Cardiac muscle cell (in vitro differentiated cells and primary cell): ENCODE data around the gene RPL19. TPM values are rescaled to one million over a fixed set of nuclear protein-coding genes. Genes with fewer than 3 reads are reported as not detected.

Experiments used
- DNase-seq, 2 donors: peaks; one replicate each; pipeline versions ENCODE4 v3.0.0 to v3.0.0-alpha.2; 2010 to 2017; ENCODE audit warnings: low read depth in 1 of 2, low spot score in 1 of 2
- H3K27ac ChIP-seq: fragments of 200-600 bp; sonication (generic); 2 replicates; pipeline ENCODE4 v1.5.1; 2016
- H3K27me3 ChIP-seq: fragments of 200-600 bp; sonication (generic); 2 replicates; pipeline ENCODE4 v1.6.0; 2016; ENCODE audit warnings: control low read depth
- H3K36me3 ChIP-seq: fragments of 200-600 bp; sonication (generic); 2 replicates; pipeline ENCODE4 v1.5.1; 2016; ENCODE audit warnings: control low read depth
- H3K4me1 ChIP-seq: fragments of 200-600 bp; sonication (generic); 2 replicates; pipeline ENCODE4 v1.8.1; 2017; ENCODE audit warnings: low read depth, mild to moderate bottlenecking, mixed run types
- H3K4me3 ChIP-seq: fragments of 200-600 bp; sonication (generic); 2 replicates; pipeline ENCODE4 v1.5.1; 2016; ENCODE audit warnings: mild to moderate bottlenecking
- H3K9me3 ChIP-seq: fragments of 200-600 bp; sonication (generic); 2 replicates; pipeline ENCODE4 v1.5.1; 2017; ENCODE audit warnings: low read depth, mild to moderate bottlenecking, control low read depth
- polyA plus RNA-seq: library from polyadenylated mRNA; unstranded; fragments of >200 nt; fragmentation: Nextera tagmentation; extraction: Ambion mirVana; gene quantifications from 2 replicates; pipeline ENCODE4 v1.2.1, GENCODE V29; 2016
- total RNA-seq: library from RNA; depleted of rRNA; stranded (reverse); fragments of >200 nt; gene quantifications from 2 replicates; pipeline ENCODE4 v1.2.3, GENCODE V29; 2016
- TF ChIP-seq, protein P1 (sequence below): IDR thresholded peaks from 2 replicates; pipeline ENCODE4 v1.5.1; 2012; ENCODE audit warnings: low read depth, mild to moderate bottlenecking, low read length

RPL19 gene
- total and polyA plus RNA-seq, 2 experiments from 2014 or later = 761 to 3,028 TPM

DNA sequence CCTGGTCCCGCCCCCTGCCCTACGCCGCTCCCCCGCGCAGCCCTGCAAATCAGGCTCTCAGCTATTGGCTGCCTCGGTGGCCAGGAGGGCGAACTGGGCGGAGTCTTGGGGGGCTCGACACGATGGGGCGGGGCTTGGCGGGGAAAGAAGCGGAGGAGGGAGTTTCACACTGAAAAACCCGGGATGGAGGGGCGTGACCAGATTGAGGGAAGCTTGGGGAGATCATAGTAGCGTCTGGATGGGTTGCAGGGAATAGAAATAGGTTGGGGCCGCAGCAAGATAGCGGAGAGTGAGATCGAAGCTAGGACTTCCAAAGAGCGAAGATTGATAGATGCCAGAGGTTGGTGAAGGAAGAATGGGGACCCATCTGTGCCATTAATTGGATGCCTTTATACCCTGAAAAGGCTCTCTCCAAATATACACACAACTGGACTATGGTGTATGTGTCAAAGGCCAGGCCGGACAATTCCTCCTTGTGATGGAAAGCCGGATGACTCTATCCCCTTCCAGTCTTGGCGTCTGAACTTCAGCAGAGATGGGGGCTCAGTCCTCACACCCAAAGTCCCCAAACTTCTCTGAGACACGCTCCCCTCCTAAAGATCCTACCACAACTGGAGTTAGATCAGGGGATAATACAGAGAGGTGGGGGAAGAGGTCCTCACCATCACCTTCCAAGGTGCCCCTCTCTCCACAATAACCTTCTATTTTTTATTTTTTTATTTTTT lies 26.0 kb downstream of the RPL19 start:
- TF ChIP-seq, protein P1, sequence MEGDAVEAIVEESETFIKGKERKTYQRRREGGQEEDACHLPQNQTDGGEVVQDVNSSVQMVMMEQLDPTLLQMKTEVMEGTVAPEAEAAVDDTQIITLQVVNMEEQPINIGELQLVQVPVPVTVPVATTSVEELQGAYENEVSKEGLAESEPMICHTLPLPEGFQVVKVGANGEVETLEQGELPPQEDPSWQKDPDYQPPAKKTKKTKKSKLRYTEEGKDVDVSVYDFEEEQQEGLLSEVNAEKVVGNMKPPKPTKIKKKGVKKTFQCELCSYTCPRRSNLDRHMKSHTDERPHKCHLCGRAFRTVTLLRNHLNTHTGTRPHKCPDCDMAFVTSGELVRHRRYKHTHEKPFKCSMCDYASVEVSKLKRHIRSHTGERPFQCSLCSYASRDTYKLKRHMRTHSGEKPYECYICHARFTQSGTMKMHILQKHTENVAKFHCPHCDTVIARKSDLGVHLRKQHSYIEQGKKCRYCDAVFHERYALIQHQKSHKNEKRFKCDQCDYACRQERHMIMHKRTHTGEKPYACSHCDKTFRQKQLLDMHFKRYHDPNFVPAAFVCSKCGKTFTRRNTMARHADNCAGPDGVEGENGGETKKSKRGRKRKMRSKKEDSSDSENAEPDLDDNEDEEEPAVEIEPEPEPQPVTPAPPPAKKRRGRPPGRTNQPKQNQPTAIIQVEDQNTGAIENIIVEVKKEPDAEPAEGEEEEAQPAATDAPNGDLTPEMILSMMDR = no peak
- Histone ChIP-seq H3K4me3 (peak overlapping the region; percentile 40), H3K27me3 (peaks cover 53% of the 10 kb centered on the region), H3K36me3 (no peaks in the 10 kb centered on the region), H3K4me1 (peaks cover 4% of the 10 kb centered on the region), H3K9me3 (no peaks in the 10 kb centered on the region), H3K27ac (no peak overlapping the region)
- peak; percentile 75 to 89 for DNase-seq

DNA sequence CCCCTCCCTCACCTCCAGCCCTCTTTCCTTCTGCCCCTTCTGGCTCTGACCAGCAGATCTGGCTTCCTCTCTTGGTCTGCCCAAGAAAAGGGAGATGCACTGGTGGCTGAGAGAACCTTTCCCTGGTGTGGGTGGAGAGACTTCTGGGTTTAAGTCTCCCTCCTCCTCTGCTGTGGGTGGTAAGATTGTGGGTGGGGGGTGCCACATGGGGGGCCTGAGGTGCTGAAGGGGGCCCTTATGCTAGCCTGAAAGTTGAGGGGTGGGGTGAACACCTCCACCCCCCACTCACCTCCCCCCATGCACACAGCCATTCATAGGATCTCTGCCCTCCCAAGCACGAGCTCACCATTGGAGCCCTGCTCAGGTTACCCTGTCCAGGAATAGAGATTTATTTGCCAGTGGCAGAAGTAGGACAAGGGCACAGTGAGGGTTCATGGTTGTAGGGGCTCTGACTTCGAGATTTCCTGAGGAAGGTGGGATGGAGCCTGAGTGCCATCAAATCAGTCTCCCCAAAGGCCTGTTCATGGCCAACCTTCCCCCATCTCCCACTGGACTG lies 27.4 kb downstream of the RPL19 start:
- DNase-seq = no peak
- Histone ChIP-seq H3K36me3 (no peaks in the 10 kb centered on the region), H3K27me3 (peaks cover 42% of the 10 kb centered on the region), H3K9me3 (no peaks in the 10 kb centered on the region), H3K27ac (no peak overlapping the region), H3K4me1 (peaks cover 4% of the 10 kb centered on the region), H3K4me3 (no peak overlapping the region)
- TF ChIP-seq, protein P1 = no peak

DNA sequence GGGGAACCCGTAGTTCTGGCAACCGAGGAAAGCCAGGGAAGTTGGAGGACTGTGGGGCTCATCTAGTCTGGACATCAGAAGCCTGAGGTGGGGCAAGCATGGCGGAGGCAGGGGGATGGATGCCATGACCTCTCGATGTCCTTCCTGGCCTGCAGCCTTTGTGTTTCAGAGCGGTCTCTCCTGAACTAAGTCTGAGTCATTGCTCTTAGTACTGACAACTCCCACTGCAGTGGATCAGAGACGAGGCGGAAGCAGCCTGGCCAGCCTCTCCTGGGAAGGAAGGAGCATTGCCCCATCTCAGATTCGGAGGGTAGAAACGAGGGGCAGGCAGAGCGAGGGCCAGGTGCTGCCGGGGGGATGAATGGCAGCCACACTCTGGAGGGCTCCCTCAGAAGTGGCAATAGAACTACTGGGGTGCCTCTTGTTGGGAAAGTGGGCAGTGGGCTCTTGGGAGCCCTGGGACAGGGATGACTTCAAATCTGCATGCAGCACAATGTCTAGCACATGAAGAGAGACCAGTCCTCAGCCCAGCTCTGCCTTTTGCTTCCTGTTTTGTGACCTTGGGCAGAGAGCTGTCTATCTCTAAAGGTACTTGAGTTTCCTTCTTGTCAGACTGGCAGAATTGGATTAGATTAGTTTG lies 29.3 kb downstream of the RPL19 start:
- peak in 1 of 2 donors; percentile 80 for DNase-seq
- Histone ChIP-seq H3K36me3 (no peaks in the 10 kb centered on the region), H3K27ac (no peak overlapping the region), H3K4me1 (peaks cover 4% of the 10 kb centered on the region), H3K4me3 (no peak overlapping the region), H3K27me3 (peaks cover 23% of the 10 kb centered on the region), H3K9me3 (no peaks in the 10 kb centered on the region)
- TF ChIP-seq, protein P1 = no peak

DNA sequence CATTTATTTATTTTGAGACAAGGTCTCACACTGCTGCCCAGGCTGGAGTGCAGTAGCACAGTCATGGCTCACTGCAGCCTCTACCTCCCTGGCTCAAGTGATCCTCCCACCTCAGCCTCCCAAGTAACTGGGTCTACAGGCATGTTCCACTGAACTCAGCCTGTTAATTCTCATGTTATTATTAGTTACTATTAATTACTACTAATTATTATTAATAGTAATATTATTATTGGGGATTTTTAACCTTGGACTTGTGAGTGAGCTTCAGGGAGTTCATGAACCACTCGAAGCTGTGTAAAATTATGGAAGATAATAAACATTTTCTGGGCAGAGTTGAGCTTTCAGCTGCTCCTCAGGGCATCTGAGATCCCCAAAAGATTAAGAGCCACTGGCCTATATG lies 30.3 kb downstream of the RPL19 start:
- no peak overlapping the region for H3K27ac ChIP-seq

DNA sequence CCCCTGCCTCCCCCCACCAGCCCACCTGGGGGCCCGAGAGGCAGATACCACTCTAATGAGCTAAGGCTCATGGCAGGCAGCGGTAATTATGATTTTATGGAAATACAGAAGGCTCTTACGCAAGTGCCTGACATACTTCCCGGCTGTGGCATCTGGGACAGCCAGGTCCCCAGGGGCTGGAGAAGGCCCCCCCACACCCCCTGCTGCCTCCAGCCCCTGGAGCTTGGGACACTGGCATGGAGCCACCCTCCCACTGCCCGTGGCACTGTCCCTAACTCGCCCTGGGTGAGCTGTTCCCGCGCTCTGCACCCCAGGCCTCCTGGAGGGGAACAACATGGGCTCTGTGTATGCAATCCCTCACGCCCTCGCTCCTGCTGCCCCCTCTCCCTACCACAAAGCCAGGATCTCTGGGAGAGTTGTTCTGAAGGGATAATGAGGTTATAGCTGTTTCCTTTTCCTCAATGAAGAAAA lies 31.0 kb downstream of the RPL19 start:
- Histone ChIP-seq H3K27me3 (peaks cover 6% of the 10 kb centered on the region), H3K27ac (no peak overlapping the region), H3K4me3 (no peak overlapping the region), H3K36me3 (no peaks in the 10 kb centered on the region), H3K4me1 (no peaks in the 10 kb centered on the region), H3K9me3 (no peaks in the 10 kb centered on the region)
- no peak for DNase-seq
- TF ChIP-seq, protein P1 = no peak

More for the DNA sequence above, 30.3 kb downstream of the RPL19 start:
- no peak for DNase-seq
- peaks cover 13% of the 10 kb centered on the region for H3K27me3 ChIP-seq
- H3K4me1 ChIP-seq = no peaks in the 10 kb centered on the region
- TF ChIP-seq, protein P1 = no peak
- H3K4me3 ChIP-seq = no peak overlapping the region
- no peaks in the 10 kb centered on the region for H3K36me3 ChIP-seq
- no peaks in the 10 kb centered on the region for H3K9me3 ChIP-seq
